ENCODE results near the gene NIM1K. TPM values are rescaled to one million over a fixed set of nuclear protein-coding genes. Genes with fewer than 3 reads are reported as not detected.
"Not testable (repeated sequence)": the region's sequence is repeated elsewhere in the genome, so short reads cannot be mapped to it uniquely, and the experiment has no call there.

Gene NIM1K
- total and polyA plus RNA-seq, 4 donors: 7.9 to 18.4 (median 13.0) TPM

DNA sequence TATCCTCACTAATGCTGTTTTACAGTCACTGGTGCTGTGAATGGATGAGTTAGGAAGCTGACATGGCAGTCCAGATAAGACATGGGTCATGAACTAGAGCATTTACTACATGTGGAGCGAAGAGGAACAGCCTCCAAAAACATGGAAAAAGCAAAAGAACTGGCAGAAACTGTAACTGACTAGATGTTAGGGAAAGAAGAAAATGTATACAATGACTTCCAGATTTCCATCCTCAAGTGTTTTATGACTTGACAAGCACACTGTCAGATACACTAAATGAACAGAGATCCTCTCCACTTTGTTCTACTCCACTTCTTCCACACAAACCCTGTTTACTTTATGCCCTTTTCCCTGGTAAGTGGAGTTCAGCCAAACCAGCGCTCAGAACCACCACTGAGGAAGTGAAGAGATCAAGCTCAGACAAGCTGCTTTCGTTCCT, 109.6 kb downstream of the NIM1K start:
- Histone ChIP-seq H3K27me3 (ENCODE audit: control insufficient read depth, insufficient read depth, low read length) (no peaks in the 10 kb centered on the region), H3K36me3 (ENCODE audit: control insufficient read depth, insufficient read depth, low read length) (peaks cover 12% of the 10 kb centered on the region), H3K4me3 (ENCODE audit: low read depth, low read length) (no peak overlapping the region), H3K4me1 (ENCODE audit: control insufficient read depth, insufficient read depth, low read length) (peaks cover 3% of the 10 kb centered on the region), H3K27ac (ENCODE audit: low read depth, low read length) (no peak overlapping the region), H3K9me3 (ENCODE audit: control insufficient read depth, insufficient read depth, low read length) (no peaks in the 10 kb centered on the region)
- WGBS (ENCODE audit: insufficient coverage): no CpG with 5 or more reads among the region's 3 CpGs
- DNase-seq (ENCODE audit: low read depth in 4 of 6, low spot score in 6 of 6): no peak

GRCh38 chr5:43302481-43302880, 110.5 kb downstream of the NIM1K start:
- H3K4me1 ChIP-seq (ENCODE audit: control insufficient read depth, insufficient read depth, low read length): peaks cover 7% of the 10 kb centered on the region
- no peak overlapping the region for H3K27ac ChIP-seq (ENCODE audit: low read depth, low read length)
- peak in 1 of 6 donors; percentile 43 for DNase-seq (ENCODE audit: low read depth in 4 of 6, low spot score in 6 of 6)
- no peaks in the 10 kb centered on the region for H3K9me3 ChIP-seq (ENCODE audit: control insufficient read depth, insufficient read depth, low read length)
- WGBS (ENCODE audit: insufficient coverage): no CpG with 5 or more reads among the region's 3 CpGs
- H3K27me3 ChIP-seq (ENCODE audit: control insufficient read depth, insufficient read depth, low read length): no peaks in the 10 kb centered on the region
- no peak overlapping the region for H3K4me3 ChIP-seq (ENCODE audit: low read depth, low read length)
- H3K36me3 ChIP-seq (ENCODE audit: control insufficient read depth, insufficient read depth, low read length): peaks cover 9% of the 10 kb centered on the region

DNA sequence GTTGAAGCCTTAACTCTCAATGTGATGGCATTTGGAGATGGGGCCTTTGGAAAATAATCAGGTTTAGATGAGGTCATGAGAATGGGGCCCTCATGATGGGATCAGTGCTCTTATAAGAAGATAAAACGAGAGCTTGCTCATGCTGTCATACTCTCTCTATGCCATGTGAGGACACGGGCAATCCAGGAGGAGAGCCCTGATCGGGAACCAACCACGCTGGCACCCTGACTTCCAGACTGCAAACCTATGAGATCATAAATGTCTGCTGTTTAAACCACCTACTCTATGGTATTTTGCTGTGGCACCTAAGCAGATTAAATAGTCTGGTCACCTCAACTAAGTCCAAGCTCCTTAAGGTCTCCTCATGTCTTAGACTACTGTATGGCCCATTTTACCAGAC, 111.2 kb downstream of the NIM1K start:
- H3K4me1 ChIP-seq (ENCODE audit: control insufficient read depth, insufficient read depth, low read length): peaks cover 7% of the 10 kb centered on the region
- H3K27me3 ChIP-seq (ENCODE audit: control insufficient read depth, insufficient read depth, low read length): no peaks in the 10 kb centered on the region
- H3K9me3 ChIP-seq (ENCODE audit: control insufficient read depth, insufficient read depth, low read length): no peaks in the 10 kb centered on the region
- H3K36me3 ChIP-seq (ENCODE audit: control insufficient read depth, insufficient read depth, low read length): peaks cover 4% of the 10 kb centered on the region
- no CpG with 5 or more reads among the region's 4 CpGs for WGBS (ENCODE audit: insufficient coverage)
- no peak overlapping the region for H3K27ac ChIP-seq (ENCODE audit: low read depth, low read length)
- H3K4me3 ChIP-seq (ENCODE audit: low read depth, low read length): no peak overlapping the region
- no peak for DNase-seq (ENCODE audit: low read depth in 4 of 6, low spot score in 6 of 6)

GRCh38 chr5:43304525-43304924, 112.5 kb downstream of the NIM1K start:
- Histone ChIP-seq H3K4me3 (ENCODE audit: low read depth, low read length) (no peak overlapping the region), H3K27ac (ENCODE audit: low read depth, low read length) (no peak overlapping the region), H3K9me3 (ENCODE audit: control insufficient read depth, insufficient read depth, low read length) (no peaks in the 10 kb centered on the region), H3K27me3 (ENCODE audit: control insufficient read depth, insufficient read depth, low read length) (no peaks in the 10 kb centered on the region), H3K36me3 (ENCODE audit: control insufficient read depth, insufficient read depth, low read length) (peaks cover 4% of the 10 kb centered on the region), H3K4me1 (ENCODE audit: control insufficient read depth, insufficient read depth, low read length) (peaks cover 12% of the 10 kb centered on the region)
- DNase-seq (ENCODE audit: low read depth in 4 of 6, low spot score in 6 of 6): no peak
- WGBS (ENCODE audit: insufficient coverage): no CpG with 5 or more reads among the region's 1 CpG

- peaks cover 2% of the 10 kb centered on the region for H3K36me3 ChIP-seq (ENCODE audit: control insufficient read depth, insufficient read depth, low read length)
- peak in 4 of 6 donors; percentile 38 to 91 (median 74) for DNase-seq (ENCODE audit: low read depth in 4 of 6, low spot score in 6 of 6)
- no peaks in the 10 kb centered on the region for H3K9me3 ChIP-seq (ENCODE audit: control insufficient read depth, insufficient read depth, low read length)
- WGBS (ENCODE audit: insufficient coverage): no CpG with 5 or more reads among the region's 1 CpG
- no peak overlapping the region for H3K4me3 ChIP-seq (ENCODE audit: low read depth, low read length)
- peaks cover 13% of the 10 kb centered on the region for H3K4me1 ChIP-seq (ENCODE audit: control insufficient read depth, insufficient read depth, low read length)
- H3K27ac ChIP-seq (ENCODE audit: low read depth, low read length): no peak overlapping the region
- no peaks in the 10 kb centered on the region for H3K27me3 ChIP-seq (ENCODE audit: control insufficient read depth, insufficient read depth, low read length)
These were observed 114.0 kb downstream of the NIM1K start for GRCh38 chr5:43305948-43306565.

- H3K4me1 ChIP-seq (ENCODE audit: control insufficient read depth, insufficient read depth, low read length): peaks cover 13% of the 10 kb centered on the region
- WGBS (ENCODE audit: insufficient coverage): 80% methylated on average over 3 of the region's 5 CpGs
These were observed 114.9 kb downstream of the NIM1K start for GRCh38 chr5:43306954-43307353.

GRCh38 chr5:43309122-43309521, 117.1 kb downstream of the NIM1K start:
- peaks cover 2% of the 10 kb centered on the region for H3K36me3 ChIP-seq (ENCODE audit: control insufficient read depth, insufficient read depth, low read length)
- WGBS (ENCODE audit: insufficient coverage): 0% methylated on average over 1 of the region's 3 CpGs
- no peaks in the 10 kb centered on the region for H3K9me3 ChIP-seq (ENCODE audit: control insufficient read depth, insufficient read depth, low read length)
- no peaks in the 10 kb centered on the region for H3K27me3 ChIP-seq (ENCODE audit: control insufficient read depth, insufficient read depth, low read length)
- DNase-seq (ENCODE audit: low read depth in 4 of 6, low spot score in 6 of 6): no peak
- H3K4me1 ChIP-seq (ENCODE audit: control insufficient read depth, insufficient read depth, low read length): peaks cover 10% of the 10 kb centered on the region
- no peak overlapping the region for H3K4me3 ChIP-seq (ENCODE audit: low read depth, low read length)
- peak overlapping the region; percentile 33 for H3K27ac ChIP-seq (ENCODE audit: low read depth, low read length)

More at GRCh38 chr5:43306954-43307353, 114.9 kb downstream of the NIM1K start:
- not testable (repeated sequence) for H3K27me3 ChIP-seq (ENCODE audit: control insufficient read depth, insufficient read depth, low read length); H3K9me3 ChIP-seq (ENCODE audit: control insufficient read depth, insufficient read depth, low read length); H3K36me3 ChIP-seq (ENCODE audit: control insufficient read depth, insufficient read depth, low read length); H3K27ac ChIP-seq (ENCODE audit: low read depth, low read length); H3K4me3 ChIP-seq (ENCODE audit: low read depth, low read length); DNase-seq (ENCODE audit: low read depth in 4 of 6, low spot score in 6 of 6)

GRCh38 chr5:43309637-43310036, 117.6 kb downstream of the NIM1K start:
- DNase-seq (ENCODE audit: low read depth in 4 of 6, low spot score in 6 of 6): no peak
- Histone ChIP-seq H3K4me3 (ENCODE audit: low read depth, low read length) (peak overlapping the region; percentile 2), H3K4me1 (ENCODE audit: control insufficient read depth, insufficient read depth, low read length) (peaks cover 10% of the 10 kb centered on the region)

GRCh38 chr5:43312076-43312661, 120.1 kb downstream of the NIM1K start:
- peaks cover 6% of the 10 kb centered on the region for H3K4me1 ChIP-seq (ENCODE audit: control insufficient read depth, insufficient read depth, low read length)
- peak in 2 of 6 donors; percentile 24 to 49 for DNase-seq (ENCODE audit: low read depth in 4 of 6, low spot score in 6 of 6)

More at GRCh38 chr5:43309637-43310036, 117.6 kb downstream of the NIM1K start:
- peak overlapping the region; percentile 33 for H3K27ac ChIP-seq (ENCODE audit: low read depth, low read length)
- H3K36me3 ChIP-seq (ENCODE audit: control insufficient read depth, insufficient read depth, low read length): peaks cover 2% of the 10 kb centered on the region
- no peaks in the 10 kb centered on the region for H3K9me3 ChIP-seq (ENCODE audit: control insufficient read depth, insufficient read depth, low read length)
- H3K27me3 ChIP-seq (ENCODE audit: control insufficient read depth, insufficient read depth, low read length): no peaks in the 10 kb centered on the region

GRCh38 chr5:43312699-43313034, 120.6 kb downstream of the NIM1K start:
- peaks cover 6% of the 10 kb centered on the region for H3K4me1 ChIP-seq (ENCODE audit: control insufficient read depth, insufficient read depth, low read length)

More at GRCh38 chr5:43312076-43312661, 120.1 kb downstream of the NIM1K start:
- Histone ChIP-seq H3K9me3 (ENCODE audit: control insufficient read depth, insufficient read depth, low read length) (no peaks in the 10 kb centered on the region), H3K27me3 (ENCODE audit: control insufficient read depth, insufficient read depth, low read length) (no peaks in the 10 kb centered on the region), H3K4me3 (ENCODE audit: low read depth, low read length) (peak overlapping the region; percentile 100), H3K36me3 (ENCODE audit: control insufficient read depth, insufficient read depth, low read length) (no peaks in the 10 kb centered on the region), H3K27ac (ENCODE audit: low read depth, low read length) (peak overlapping the region; percentile 98)
- WGBS (ENCODE audit: insufficient coverage): 0% methylated on average over 2 of the region's 6 CpGs

More at GRCh38 chr5:43312699-43313034, 120.6 kb downstream of the NIM1K start:
- peak overlapping the region; percentile 100 for H3K4me3 ChIP-seq (ENCODE audit: low read depth, low read length)
- no peaks in the 10 kb centered on the region for H3K36me3 ChIP-seq (ENCODE audit: control insufficient read depth, insufficient read depth, low read length)
- peak overlapping the region; percentile 98 for H3K27ac ChIP-seq (ENCODE audit: low read depth, low read length)
- no peak for DNase-seq (ENCODE audit: low read depth in 4 of 6, low spot score in 6 of 6)
- H3K9me3 ChIP-seq (ENCODE audit: control insufficient read depth, insufficient read depth, low read length): no peaks in the 10 kb centered on the region
- 0% methylated on average over 6 of the region's 9 CpGs for WGBS (ENCODE audit: insufficient coverage)
- H3K27me3 ChIP-seq (ENCODE audit: control insufficient read depth, insufficient read depth, low read length): no peaks in the 10 kb centered on the region

All from spinal cord (tissue), 10 donors.